Liver (tissue), 9 donors: ENCODE data around the gene NBEA. TPM values are rescaled to one million over a fixed set of nuclear protein-coding genes. Genes with fewer than 3 reads are reported as not detected.

Experiments
- DNase-seq: peaks from one replicate; pipeline ENCODE4 v3.0.0-alpha.2; 2017; ENCODE audit warnings: low spot score
- H3K27ac ChIP-seq, 2 donors: one replicate each; pipeline ENCODE4 v1.7.0; 2013; ENCODE audit warnings: inconsistent platforms in 2 of 2, low read length in 2 of 2, control low read depth in 1 of 2, low read depth in 1 of 2, mild to moderate bottlenecking in 1 of 2
- H3K27me3 ChIP-seq, 4 donors: one replicate each; pipeline versions ENCODE4 v1.6.1 to v1.7.0; 2013; ENCODE audit warnings: low read length in 3 of 4, inconsistent platforms in 1 of 4, mild to moderate bottlenecking in 1 of 4, moderate library complexity in 1 of 4; ENCODE audit not compliant: control insufficient read depth in 4 of 4, insufficient read depth in 4 of 4
- H3K36me3 ChIP-seq, 4 donors: one replicate each; pipeline versions ENCODE4 v1.6.1 to v1.7.0; 2013; ENCODE audit warnings: low read length in 3 of 4, mild to moderate bottlenecking in 3 of 4, low read depth in 1 of 4, moderate library complexity in 1 of 4; ENCODE audit not compliant: control insufficient read depth in 4 of 4, insufficient read depth in 3 of 4
- H3K4me1 ChIP-seq, 4 donors: one replicate each; pipeline versions ENCODE4 v1.6.1 to v1.7.0; 2013; ENCODE audit warnings: low read length in 3 of 4, mild to moderate bottlenecking in 3 of 4, moderate library complexity in 1 of 4; ENCODE audit not compliant: control insufficient read depth in 4 of 4, insufficient read depth in 4 of 4
- H3K4me3 ChIP-seq, 3 donors: one replicate each; pipeline versions ENCODE4 v1.6.1 to v1.7.0; 2013; ENCODE audit warnings: low read length in 3 of 3, control low read depth in 1 of 3, low read depth in 1 of 3, mild to moderate bottlenecking in 1 of 3
- H3K9ac ChIP-seq, 2 donors: one replicate each; pipeline ENCODE4 v1.7.0; 2013; ENCODE audit warnings: low read length in 2 of 2, mild to moderate bottlenecking in 2 of 2, moderate library complexity in 2 of 2, control low read depth in 1 of 2, low read depth in 1 of 2
- H3K9me3 ChIP-seq, 4 donors: one replicate each; pipeline versions ENCODE4 v1.6.1 to v1.7.0; 2013; ENCODE audit warnings: low read length in 3 of 4; ENCODE audit not compliant: control insufficient read depth in 4 of 4
- ATF3 ChIP-seq: IDR thresholded peaks from 2 replicates; pipeline ENCODE4 v1.6.1; 2016; ENCODE audit warnings: antibody characterized with exemption
- CTCF ChIP-seq: fragments of 150-350 bp; IDR thresholded peaks from 2 replicates; pipeline ENCODE4 v1.5.1; 2017; ENCODE audit warnings: improper control_type of control experiment, low read depth, low read length; ENCODE audit not compliant: missing input control
- EGR1 ChIP-seq, 2 donors: IDR thresholded peaks; 2 replicates each; pipeline ENCODE4 v1.6.1; 2016 to 2018; ENCODE audit warnings: antibody characterized with exemption in 2 of 2, low read depth in 2 of 2
- FOXA1 ChIP-seq: IDR thresholded peaks from 2 replicates; pipeline ENCODE4 v1.6.1; 2016; ENCODE audit warnings: antibody characterized with exemption
- FOXA2 ChIP-seq: IDR thresholded peaks from 2 replicates; pipeline ENCODE4 v1.6.1; 2016; ENCODE audit warnings: antibody characterized with exemption
- GABPA ChIP-seq, 2 donors: IDR thresholded peaks in 1 of 2; conservative IDR thresholded peaks in 1 of 2; 2 replicates each; pipeline ENCODE4 v1.6.1; 2016; ENCODE audit warnings: antibody characterized with exemption in 2 of 2, mild to moderate bottlenecking in 1 of 2, moderate library complexity in 1 of 2
- HNF4A ChIP-seq, 2 donors: conservative IDR thresholded peaks; 2 replicates each; pipeline ENCODE4 v1.6.1; 2016; ENCODE audit warnings: antibody characterized with exemption in 2 of 2, mild to moderate bottlenecking in 2 of 2
- HNF4G ChIP-seq: IDR thresholded peaks from 2 replicates; pipeline ENCODE4 v1.6.1; 2016; ENCODE audit warnings: antibody characterized with exemption
- NR2F2 ChIP-seq: IDR thresholded peaks from 2 replicates; pipeline ENCODE4 v1.6.1; 2016; ENCODE audit warnings: antibody characterized with exemption
- RAD21 ChIP-seq, 2 donors: IDR thresholded peaks; 2 replicates each; pipeline ENCODE4 v1.6.1; 2016; ENCODE audit warnings: antibody characterized with exemption in 2 of 2, mild to moderate bottlenecking in 2 of 2
- REST ChIP-seq: IDR thresholded peaks from 2 replicates; pipeline ENCODE4 v1.6.1; 2016; ENCODE audit warnings: antibody characterized with exemption, mild to moderate bottlenecking
- RXRA ChIP-seq, 2 donors: IDR thresholded peaks; 2 replicates each; pipeline ENCODE4 v1.6.1; 2017 to 2018; ENCODE audit warnings: antibody characterized with exemption in 2 of 2, mild to moderate bottlenecking in 1 of 2
- SP1 ChIP-seq: IDR thresholded peaks from 2 replicates; pipeline ENCODE4 v1.6.1; 2018; ENCODE audit warnings: antibody characterized with exemption, mild to moderate bottlenecking
- TAF1 ChIP-seq: conservative IDR thresholded peaks from 2 replicates; pipeline ENCODE4 v1.6.1; 2016; ENCODE audit warnings: antibody characterized with exemption, mild to moderate bottlenecking
- YY1 ChIP-seq: IDR thresholded peaks from 2 replicates; pipeline ENCODE4 v1.6.1; 2016; ENCODE audit warnings: antibody characterized with exemption, mild to moderate bottlenecking
- ZBTB33 ChIP-seq: IDR thresholded peaks from 2 replicates; pipeline ENCODE4 v1.6.1; 2016; ENCODE audit warnings: antibody characterized with exemption
- WGBS: extraction: QIAGEN DNeasy Blood & Tissue Kit; methylation state at CpG from one replicate; pipeline ENCODE4 v1.1.7; 2013; 5-methylcytosine and 5-hydroxymethylcytosine counted together
- polyA plus RNA-seq, 2 donors: library from polyadenylated mRNA; stranded (reverse) in 1 of 2; unstranded in 1 of 2; fragments of 200-250 nt in 1 of 2; fragments of >200 nt in 1 of 2; fragmentation: Nextera tagmentation in 1 of 2; extraction: Ambion mirVana in 1 of 2; gene quantifications; one replicate each; pipeline versions ENCODE4 v1.2.1 to v1.2.3, GENCODE V29; 2013 to 2015
- total RNA-seq, 2 donors: library from RNA; depleted of rRNA; stranded (reverse); fragments of >200 nt; gene quantifications; one replicate each; pipeline ENCODE4 v1.2.3, GENCODE V29; 2014
- TF ChIP-seq, protein P1 (sequence below): IDR thresholded peaks from 2 replicates; pipeline ENCODE4 v1.6.1; 2016; ENCODE audit warnings: antibody characterized with exemption
- donor health status: healthy.
- donor health status: healthy.
- donor health status: healthy.
- donor health status: healthy.
- donor health status: healthy.

Gene NBEA
- total and polyA plus RNA-seq, 4 donors, result 0.24 to 3.5 (median 1.4) TPM

- no peak overlapping the region for H3K9ac ChIP-seq
- no peaks in the 10 kb centered on the region for H3K36me3 ChIP-seq
- no peak overlapping the region for H3K4me3 ChIP-seq
- DNase-seq, result no peak
- TF ChIP-seq FOXA1, result no peak
- no peak for TF ChIP-seq RXRA (IDR thresholded peaks at IDR 0.05)
- TF ChIP-seq YY1, result no peak
- no peak for TF ChIP-seq ATF3
- no peak for TF ChIP-seq NR2F2
- TF ChIP-seq GABPA (IDR thresholded peaks at IDR 0.05 in 1 of 2, conservative IDR thresholded peaks at IDR 0.05 in 1 of 2), result no peak
- TF ChIP-seq RAD21 (IDR thresholded peaks at IDR 0.05), result no peak
- TF ChIP-seq TAF1, result no peak
- no peak for TF ChIP-seq SP1
- TF ChIP-seq HNF4G, result no peak
- no peak for TF ChIP-seq HNF4A (conservative IDR thresholded peaks at IDR 0.05)
- TF ChIP-seq ZBTB33, result no peak
- TF ChIP-seq EGR1 (IDR thresholded peaks at IDR 0.05; ENCODE audit: low read depth in 2 of 2), result no peak
- no peak for TF ChIP-seq FOXA2
- H3K4me1 ChIP-seq, result peaks cover 0 to 1% (median 0%) of the 10 kb centered on the region in 4 donors
- H3K27me3 ChIP-seq, result no peaks in the 10 kb centered on the region
- H3K9me3 ChIP-seq, result no peaks in the 10 kb centered on the region
- no peak overlapping the region for H3K27ac ChIP-seq
- WGBS, result 96% methylated on average over 6 of the region's 6 CpGs
These were observed 584.5 kb downstream of the NBEA start for GRCh38 chr13:35526577-35526976.

DNA sequence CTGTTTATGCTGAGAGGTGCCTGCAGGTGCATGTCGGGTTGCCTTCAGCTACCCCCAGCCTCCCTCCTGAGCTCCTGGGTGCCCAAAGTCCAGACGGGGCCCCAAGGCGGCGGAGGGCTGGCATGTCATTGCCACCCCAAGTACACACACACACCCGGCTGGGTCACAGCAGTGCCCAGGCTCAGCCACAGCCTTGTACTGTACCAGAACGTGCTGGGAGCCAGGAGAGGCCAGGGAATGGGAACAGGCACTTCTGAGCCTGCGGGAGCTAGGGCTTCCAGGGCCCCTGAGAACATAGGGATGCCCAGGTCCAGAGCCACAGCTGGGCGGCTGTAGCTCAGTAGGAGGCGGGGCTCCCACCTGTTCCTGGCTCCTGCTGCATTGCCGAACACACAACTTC, 585.4 kb downstream of the NBEA start:
- Histone ChIP-seq H3K4me3 (no peak overlapping the region), H3K27me3 (no peaks in the 10 kb centered on the region), H3K9ac (no peak overlapping the region), H3K36me3 (no peaks in the 10 kb centered on the region), H3K27ac (no peak overlapping the region), H3K4me1 (peaks cover 0 to 1% (median 0%) of the 10 kb centered on the region in 4 donors), H3K9me3 (no peaks in the 10 kb centered on the region)
- WGBS, result 92% methylated on average over 10 of the region's 10 CpGs
- DNase-seq, result no peak
- TF ChIP-seq, protein P1, sequence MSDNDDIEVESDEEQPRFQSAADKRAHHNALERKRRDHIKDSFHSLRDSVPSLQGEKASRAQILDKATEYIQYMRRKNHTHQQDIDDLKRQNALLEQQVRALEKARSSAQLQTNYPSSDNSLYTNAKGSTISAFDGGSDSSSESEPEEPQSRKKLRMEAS, result no peak
- TF ChIP-seq REST (no peak), HNF4A (conservative IDR thresholded peaks at IDR 0.05) (no peak), YY1 (no peak), RAD21 (IDR thresholded peaks at IDR 0.05) (no peak), ATF3 (no peak), NR2F2 (no peak), CTCF (no peak), GABPA (IDR thresholded peaks at IDR 0.05 in 1 of 2, conservative IDR thresholded peaks at IDR 0.05 in 1 of 2) (no peak), FOXA1 (no peak), TAF1 (no peak), SP1 (no peak), RXRA (IDR thresholded peaks at IDR 0.05) (no peak), HNF4G (no peak)
